Measurements from ENCODE around the gene SPATA1. TPM values are rescaled to one million over a fixed set of nuclear protein-coding genes. Genes with fewer than 3 reads are reported as not detected.
A peak's percentile ranks its signal among the peaks of the same experiment; 100 is the strongest.

The SPATA1 gene
- total and polyA plus RNA-seq, 2 of the 8 experiments (the other 6 are each of a cell fraction or from before 2014, with no cell fraction given), result 0.51 to 1.1 TPM

- Histone ChIP-seq H3K14ac (ENCODE audit: insufficient read length) (no peak overlapping the region), H3K4me3 (ENCODE audit: extremely low read depth in 1 of 4, insufficient read depth in 2 of 4, low read depth in 3 of 4, low read length in 4 of 4) (peak overlapping the region; percentile 49 to 73 (median 62); a peak in 7 of 8 replicates), H3K4ac (replicated peaks; ENCODE audit: insufficient read length, low read depth, low read length) (no peak overlapping the region), H2BK12ac (ENCODE audit: low read depth, low read length) (no peak overlapping the region), H3K23ac (ENCODE audit: insufficient read length) (no peak overlapping the region), H2AK5ac (ENCODE audit: low read depth, low read length) (no peak overlapping the region), H3K79me1 (ENCODE audit: low read depth, low read length) (no peaks in the 10 kb centered on the region), H2BK15ac (ENCODE audit: low read length) (no peak overlapping the region), H3K27ac (ENCODE audit: low read depth, low read length) (no peak overlapping the region), H3K79me2 (ENCODE audit: control insufficient read depth in 1 of 2, insufficient read depth in 2 of 2, low read length in 2 of 2) (no peaks in the 10 kb centered on the region), H3K27me3 (replicated peaks in 1 of 4; ENCODE audit: control insufficient read depth in 3 of 4, extremely low read depth in 1 of 4, insufficient read depth in 3 of 4, low read length in 3 of 4) (no peaks in the 10 kb centered on the region; a peak in 1 of 7 replicates), H3K23me2 (ENCODE audit: low read depth, low read length) (peaks cover 7% of the 10 kb centered on the region; the same call in 1 of the 2 replicates), H4K91ac (replicated peaks; ENCODE audit: insufficient read length, low read length) (no peak overlapping the region), H2BK120ac (replicated peaks; ENCODE audit: low read depth, low read length) (no peak overlapping the region), H4K5ac (ENCODE audit: insufficient read length, low read depth, low read length) (no peak overlapping the region), H3K18ac (ENCODE audit: extremely low read depth, low read length) (no peak overlapping the region), H2BK20ac (ENCODE audit: low read length) (no peak overlapping the region), H4K20me1 (replicated peaks in 1 of 2; ENCODE audit: control insufficient read depth in 1 of 2, insufficient read depth in 2 of 2, low read length in 2 of 2) (no peaks in the 10 kb centered on the region), H3K4me1 (replicated peaks in 1 of 4; ENCODE audit: control insufficient read depth in 3 of 4, insufficient read depth in 4 of 4, low read length in 3 of 4) (peaks cover 5 to 13% (median 8%) of the 10 kb centered on the region in 4 experiments), H2AFZ (ENCODE audit: low read length) (no peak overlapping the region; the same call in 1 of the 2 replicates), H3K56ac (replicated peaks; ENCODE audit: insufficient read length, low read depth, low read length) (no peak overlapping the region), H3K36me3 (ENCODE audit: control insufficient read depth in 2 of 4, insufficient read depth in 4 of 4, low read length in 3 of 4) (no peaks in the 10 kb centered on the region), H2BK5ac (ENCODE audit: low read depth, low read length) (no peak overlapping the region), H3K9me3 (ENCODE audit: insufficient read depth in 2 of 2, low read depth in 1 of 2, low read length in 1 of 2) (no peaks in the 10 kb centered on the region; a peak in 1 of 4 replicates), H3K4me2 (ENCODE audit: insufficient read depth in 1 of 2, low read depth in 2 of 2, low read length in 2 of 2) (peak overlapping the region; percentile 87 to 95), H4K8ac (ENCODE audit: extremely low read depth, insufficient read depth, low read length) (no peak overlapping the region), H3K9ac (replicated peaks in 1 of 4; ENCODE audit: extremely low read depth in 1 of 4, low read depth in 3 of 4, low read length in 3 of 4) (no peak overlapping the region)
- 85% methylated on average over 7 of the region's 7 CpGs; no CpG with 5 or more reads in 1 of the 2 experiments for WGBS, 2 experiments (ENCODE audit: extremely low coverage in 1 of 2, insufficient coverage in 1 of 2, insufficient read length in 1 of 2, insufficient replicate concordance in 2 of 2, low coverage in 1 of 2, low lambda C conversion rate in 2 of 2, missing lambda C conversion rate in 1 of 2)
- ChIA-PET POLR2A (ENCODE audit: partially characterized antibody) (interaction anchor here (1.2 to 1.9 kb wide), 2 partner anchors 8 to 69 kb away, joined by 3 to 8 read pairs; partner anchors contain the start of genes GNG5 and SPATA1), CTCF (ENCODE audit: partially characterized antibody) (interaction anchor here (0.6 to 2.0 kb wide), 4 partner anchors 29 to 277 kb away, joined by 3 to 4 read pairs (median 4); no protein-coding TSS in a partner anchor)
- FAIRE-seq (no peak), DNase-seq (ENCODE audit: low read depth in 1 of 2, low spot score in 2 of 2) (no peak)
- no peak for TF ChIP-seq JUND (IDR thresholded peaks at IDR 0.05; ENCODE audit: low read length)
- no peak for TF ChIP-seq MAFK (IDR thresholded peaks at IDR 0.05; ENCODE audit: low read depth, low read length)
- no peak for TF ChIP-seq CBX5 (IDR thresholded peaks at IDR 0.05; ENCODE audit: low read depth, low read length)
- TF ChIP-seq SP2 (IDR thresholded peaks at IDR 0.05; ENCODE audit: low read length), result no peak
- no peak for TF ChIP-seq ZNF274 (IDR thresholded peaks at IDR 0.05; ENCODE audit: borderline replicate concordance, extremely low read depth, low read length)
- no peak for TF ChIP-seq SUZ12 (IDR thresholded peaks at IDR 0.05; ENCODE audit: low read length)
- TF ChIP-seq TEAD4 (IDR thresholded peaks at IDR 0.05; ENCODE audit: low read depth, low read length), result no peak
- TF ChIP-seq CHD1 (IDR thresholded peaks at IDR 0.05; ENCODE audit: low read depth, low read length), result no peak
- no peak for TF ChIP-seq RXRA (IDR thresholded peaks at IDR 0.05; ENCODE audit: insufficient read depth, low read depth, low read length)
- TF ChIP-seq POLR2AphosphoS5 (IDR thresholded peaks at IDR 0.05; ENCODE audit: low read depth, low read length), result no peak
- no peak for TF ChIP-seq USF2 (IDR thresholded peaks at IDR 0.05; ENCODE audit: low read length)
- TF ChIP-seq SAP30 (IDR thresholded peaks at IDR 0.05; ENCODE audit: insufficient read depth, insufficient replicate concordance, low read length), result no peak
- no peak for TF ChIP-seq RAD21 (IDR thresholded peaks at IDR 0.05 in 1 of 2, conservative IDR thresholded peaks at IDR 0.05 in 1 of 2; ENCODE audit: low read depth in 2 of 2, low read length in 2 of 2)
Measured at GRCh38 chr1:84574936-84575335, 68.8 kb downstream of the SPATA1 start.
